BLaER1 (cell line): ENCODE results near the gene GALNT10.

Source experiments
- H3K27ac ChIP-seq: shearing (Covaris generic); formaldehyde crosslinking; 2 replicates; pipeline ENCODE4 v1.8.1; 2022
- H3K27me3 ChIP-seq: shearing (Covaris generic); formaldehyde crosslinking; 2 replicates; pipeline ENCODE4 v1.8.1; 2022
- H3K36me3 ChIP-seq: shearing (Covaris generic); formaldehyde crosslinking; 2 replicates; pipeline ENCODE4 v1.8.1; 2022
- H3K4me1 ChIP-seq: shearing (Covaris generic); formaldehyde crosslinking; 2 replicates; pipeline ENCODE4 v1.8.1; 2022
- H3K4me2 ChIP-seq: shearing (Covaris generic); formaldehyde crosslinking; 2 replicates; pipeline ENCODE4 v1.8.1; 2022
- H3K4me3 ChIP-seq: shearing (Covaris generic); formaldehyde crosslinking; 2 replicates; pipeline ENCODE4 v1.8.1; 2022
- H3K9ac ChIP-seq: shearing (Covaris generic); formaldehyde crosslinking; 2 replicates; pipeline ENCODE4 v1.8.1; 2022
- H3K9me3 ChIP-seq: shearing (Covaris generic); formaldehyde crosslinking; 2 replicates; pipeline ENCODE4 v1.8.1; 2022
- H4K20me1 ChIP-seq: shearing (Covaris generic); formaldehyde crosslinking; 2 replicates; pipeline ENCODE4 v1.8.1; 2022
- Cebpa-rat ChIP-seq: shearing (Covaris generic); IDR thresholded peaks from 2 replicates; pipeline ENCODE4 v1.8.1; 2022

The GALNT10 gene

GRCh38 chr5:154240595-154240994 is 50.1 kb downstream of the GALNT10 start:
- Histone ChIP-seq H3K4me1 (peaks cover 32% of the 10 kb centered on the region), H3K27ac (no peak overlapping the region), H3K4me2 (no peak overlapping the region), H3K9ac (no peak overlapping the region), H4K20me1 (no peaks in the 10 kb centered on the region), H3K4me3 (no peak overlapping the region), H3K27me3 (no peaks in the 10 kb centered on the region), H3K9me3 (no peaks in the 10 kb centered on the region), H3K36me3 (no peaks in the 10 kb centered on the region)
- no peak for TF ChIP-seq Cebpa-rat

- Histone ChIP-seq H3K4me1 (peaks cover 32% of the 10 kb centered on the region), H3K4me3 (no peak overlapping the region), H3K36me3 (no peaks in the 10 kb centered on the region), H4K20me1 (no peaks in the 10 kb centered on the region), H3K9me3 (no peaks in the 10 kb centered on the region), H3K27me3 (no peaks in the 10 kb centered on the region), H3K27ac (no peak overlapping the region), H3K9ac (no peak overlapping the region), H3K4me2 (no peak overlapping the region)
- no peak for TF ChIP-seq Cebpa-rat
Measured at GRCh38 chr5:154241021-154241420, 50.5 kb downstream of the GALNT10 start.

- Histone ChIP-seq H3K4me2 (no peak overlapping the region), H3K27ac (no peak overlapping the region), H3K9me3 (no peaks in the 10 kb centered on the region), H3K4me1 (peaks cover 32% of the 10 kb centered on the region), H3K9ac (no peak overlapping the region), H3K4me3 (no peak overlapping the region), H3K36me3 (no peaks in the 10 kb centered on the region), H3K27me3 (no peaks in the 10 kb centered on the region), H4K20me1 (no peaks in the 10 kb centered on the region)
- TF ChIP-seq Cebpa-rat = no peak
Measured at GRCh38 chr5:154242442-154242841, 51.9 kb downstream of the GALNT10 start.

- H3K4me2 ChIP-seq = no peak overlapping the region
- no peaks in the 10 kb centered on the region for H4K20me1 ChIP-seq
- no peaks in the 10 kb centered on the region for H3K9me3 ChIP-seq
- H3K9ac ChIP-seq = no peak overlapping the region
- H3K36me3 ChIP-seq = no peaks in the 10 kb centered on the region
- no peak overlapping the region for H3K4me3 ChIP-seq
- H3K4me1 ChIP-seq = peaks cover 29% of the 10 kb centered on the region
- TF ChIP-seq Cebpa-rat = no peak
- no peak overlapping the region for H3K27ac ChIP-seq
- H3K27me3 ChIP-seq = no peaks in the 10 kb centered on the region
Measured at GRCh38 chr5:154242964-154243376, 52.4 kb downstream of the GALNT10 start.

- H3K27me3 ChIP-seq = no peaks in the 10 kb centered on the region
- no peak overlapping the region for H3K27ac ChIP-seq
- H4K20me1 ChIP-seq = no peaks in the 10 kb centered on the region
- H3K36me3 ChIP-seq = no peaks in the 10 kb centered on the region
- TF ChIP-seq Cebpa-rat = no peak
- H3K9me3 ChIP-seq = no peaks in the 10 kb centered on the region
- no peak overlapping the region for H3K9ac ChIP-seq
- no peak overlapping the region for H3K4me3 ChIP-seq
- peaks cover 21% of the 10 kb centered on the region for H3K4me1 ChIP-seq
- no peak overlapping the region for H3K4me2 ChIP-seq
Measured at GRCh38 chr5:154243736-154244135, 53.2 kb downstream of the GALNT10 start.

GRCh38 chr5:154244476-154244875 is 53.9 kb downstream of the GALNT10 start:
- H3K27me3 ChIP-seq = no peaks in the 10 kb centered on the region
- no peak overlapping the region for H3K4me2 ChIP-seq

GRCh38 chr5:154248691-154249090 is 58.2 kb downstream of the GALNT10 start:
- no peaks in the 10 kb centered on the region for H3K36me3 ChIP-seq
- H3K4me2 ChIP-seq = no peak overlapping the region
- no peak for TF ChIP-seq Cebpa-rat

More at GRCh38 chr5:154244476-154244875, 53.9 kb downstream of the GALNT10 start:
- no peak for TF ChIP-seq Cebpa-rat
- Histone ChIP-seq H3K27ac (no peak overlapping the region), H3K4me3 (no peak overlapping the region), H3K9ac (no peak overlapping the region), H3K4me1 (peaks cover 14% of the 10 kb centered on the region), H4K20me1 (no peaks in the 10 kb centered on the region), H3K9me3 (no peaks in the 10 kb centered on the region), H3K36me3 (no peaks in the 10 kb centered on the region)

GRCh38 chr5:154249826-154250225 is 59.3 kb downstream of the GALNT10 start:
- Histone ChIP-seq H3K4me2 (no peak overlapping the region), H3K27me3 (no peaks in the 10 kb centered on the region), H3K9ac (no peak overlapping the region), H4K20me1 (no peaks in the 10 kb centered on the region), H3K4me3 (no peak overlapping the region), H3K4me1 (no peaks in the 10 kb centered on the region), H3K27ac (no peak overlapping the region), H3K36me3 (no peaks in the 10 kb centered on the region), H3K9me3 (no peaks in the 10 kb centered on the region)
- no peak for TF ChIP-seq Cebpa-rat

More at GRCh38 chr5:154248691-154249090, 58.2 kb downstream of the GALNT10 start:
- Histone ChIP-seq H3K27ac (no peak overlapping the region), H4K20me1 (no peaks in the 10 kb centered on the region), H3K4me1 (no peaks in the 10 kb centered on the region), H3K27me3 (no peaks in the 10 kb centered on the region), H3K9me3 (no peaks in the 10 kb centered on the region), H3K9ac (no peak overlapping the region), H3K4me3 (no peak overlapping the region)

GRCh38 chr5:154251529-154251928 is 61.0 kb downstream of the GALNT10 start:
- no peak for TF ChIP-seq Cebpa-rat
- no peaks in the 10 kb centered on the region for H4K20me1 ChIP-seq
- H3K9me3 ChIP-seq = no peaks in the 10 kb centered on the region
- H3K4me1 ChIP-seq = no peaks in the 10 kb centered on the region
- no peak overlapping the region for H3K9ac ChIP-seq
- no peaks in the 10 kb centered on the region for H3K27me3 ChIP-seq
- no peak overlapping the region for H3K4me3 ChIP-seq
- no peaks in the 10 kb centered on the region for H3K36me3 ChIP-seq
- H3K4me2 ChIP-seq = no peak overlapping the region
- H3K27ac ChIP-seq = no peak overlapping the region

GRCh38 chr5:154253807-154254206 is 63.3 kb downstream of the GALNT10 start:
- Histone ChIP-seq H3K4me3 (no peak overlapping the region), H4K20me1 (no peaks in the 10 kb centered on the region), H3K9ac (no peak overlapping the region), H3K9me3 (no peaks in the 10 kb centered on the region), H3K4me1 (no peaks in the 10 kb centered on the region), H3K36me3 (no peaks in the 10 kb centered on the region), H3K4me2 (no peak overlapping the region), H3K27me3 (no peaks in the 10 kb centered on the region), H3K27ac (no peak overlapping the region)
- no peak for TF ChIP-seq Cebpa-rat

- TF ChIP-seq Cebpa-rat = no peak
- H3K9me3 ChIP-seq = no peaks in the 10 kb centered on the region
- no peaks in the 10 kb centered on the region for H4K20me1 ChIP-seq
- no peak overlapping the region for H3K9ac ChIP-seq
- H3K4me3 ChIP-seq = no peak overlapping the region
- H3K4me1 ChIP-seq = no peaks in the 10 kb centered on the region
- H3K4me2 ChIP-seq = no peak overlapping the region
- H3K27ac ChIP-seq = no peak overlapping the region
- no peaks in the 10 kb centered on the region for H3K36me3 ChIP-seq
- H3K27me3 ChIP-seq = no peaks in the 10 kb centered on the region
Measured at GRCh38 chr5:154254896-154255295, 64.4 kb downstream of the GALNT10 start.
